ENCODE measurements around the gene RFFL.
"Not testable (repeated sequence)": the region's sequence is repeated elsewhere in the genome, so short reads cannot be mapped to it uniquely, and the experiment has no call there.

The RFFL gene, protein sequence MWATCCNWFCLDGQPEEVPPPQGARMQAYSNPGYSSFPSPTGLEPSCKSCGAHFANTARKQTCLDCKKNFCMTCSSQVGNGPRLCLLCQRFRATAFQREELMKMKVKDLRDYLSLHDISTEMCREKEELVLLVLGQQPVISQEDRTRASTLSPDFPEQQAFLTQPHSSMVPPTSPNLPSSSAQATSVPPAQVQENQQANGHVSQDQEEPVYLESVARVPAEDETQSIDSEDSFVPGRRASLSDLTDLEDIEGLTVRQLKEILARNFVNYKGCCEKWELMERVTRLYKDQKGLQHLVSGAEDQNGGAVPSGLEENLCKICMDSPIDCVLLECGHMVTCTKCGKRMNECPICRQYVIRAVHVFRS

DNA sequence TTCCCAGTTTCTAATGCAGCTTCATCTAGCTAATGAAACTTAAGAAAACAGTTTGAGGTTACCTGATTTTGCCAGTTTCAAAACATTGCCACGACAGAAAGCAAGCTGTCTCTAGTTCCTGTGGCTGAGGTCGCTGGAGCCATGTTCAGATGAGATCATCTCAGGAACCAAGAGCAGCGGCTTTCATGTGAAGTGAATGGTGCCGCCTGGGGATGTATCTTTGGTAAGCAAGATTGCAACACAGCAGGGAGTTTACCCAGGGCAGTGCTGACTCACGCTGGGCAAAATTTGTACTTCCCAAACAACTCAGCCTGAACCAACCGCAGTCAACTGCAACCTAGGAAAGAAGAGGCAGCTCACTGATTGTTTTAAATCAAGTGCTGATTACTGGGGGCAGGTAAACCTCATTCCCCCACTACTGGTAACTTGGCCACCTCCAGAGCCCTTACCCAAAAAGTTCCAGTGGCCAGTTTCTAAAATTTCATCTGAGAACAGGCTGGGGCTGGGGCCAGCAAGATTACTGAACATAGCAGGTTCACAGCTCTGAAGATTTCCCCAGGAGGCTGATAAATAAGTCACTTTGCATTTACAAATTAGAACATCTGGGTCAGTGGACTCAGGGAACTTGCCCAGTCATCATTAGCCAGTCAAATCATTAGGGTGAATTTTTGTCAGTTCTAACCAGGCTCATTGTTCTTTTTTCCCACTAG is at the start of gene RFFL:
Gene RFFL (minus strand): TSS at position 194 of the 710 bp plus-strand sequence. CDS start 37,154 bp downstream, outside the sequence.
- peak; percentile 40 to 64 (median 51) for DNase-seq

GRCh38 chr17:35110791-35111190 is 47.3 kb upstream of the RFFL start:
- not testable (repeated sequence) for DNase-seq

GRCh38 chr17:35104844-35105450 is 41.4 kb upstream of the RFFL start:
- no peak for DNase-seq

DNA sequence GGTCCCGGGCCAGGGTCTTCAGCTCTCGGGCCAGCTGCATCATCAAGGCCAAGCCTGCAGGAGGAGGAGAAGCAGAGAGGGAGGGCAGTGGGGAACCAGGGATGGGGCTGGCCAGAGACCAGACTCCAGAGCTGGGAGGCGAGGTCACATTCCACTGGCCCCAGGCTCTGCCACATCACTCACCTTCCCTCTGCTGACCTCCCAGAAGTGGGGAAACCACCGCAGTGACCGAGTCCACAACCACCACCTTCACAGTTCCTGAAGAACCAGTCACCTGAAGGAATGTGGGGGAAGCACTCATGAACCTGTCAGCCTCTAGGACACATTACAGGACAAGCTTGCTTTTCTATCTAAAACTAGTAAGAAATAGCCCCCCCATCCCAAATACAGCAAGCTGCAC is 39.8 kb upstream of the RFFL start:
- no peak for DNase-seq

GRCh38 chr17:35101725-35102124 is 38.2 kb upstream of the RFFL start:
- no peak for DNase-seq

DNA sequence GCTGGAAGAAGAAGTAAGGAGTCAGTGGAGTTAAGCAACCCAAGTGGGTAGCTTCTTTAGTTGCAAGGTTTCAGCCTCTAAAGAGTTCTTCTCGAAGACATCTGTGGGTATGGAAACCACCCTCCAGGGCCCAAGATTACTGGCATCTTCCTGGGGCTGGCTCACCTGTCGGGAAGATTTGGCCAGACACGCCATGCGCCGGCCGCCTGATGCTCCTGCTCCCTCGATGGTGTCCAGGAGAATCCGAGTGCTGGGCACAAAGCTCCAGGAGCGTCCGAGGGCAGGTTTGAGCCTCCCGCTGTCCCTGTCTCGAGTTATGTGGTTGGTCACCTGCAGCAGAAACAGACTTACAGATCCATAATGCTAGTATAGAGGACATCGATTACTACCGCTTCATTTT is 37.5 kb upstream of the RFFL start:
- no peak for DNase-seq

- DNase-seq, result no peak
Observed at GRCh38 chr17:35099908-35100307, 36.4 kb upstream of the RFFL start.

- no peak for DNase-seq
Observed at GRCh38 chr17:35097776-35098175, 34.3 kb upstream of the RFFL start.

GRCh38 chr17:35095741-35096140 is 32.2 kb upstream of the RFFL start:
- DNase-seq, result no peak

- DNase-seq, result no peak
Observed at GRCh38 chr17:35094902-35095301, 31.4 kb upstream of the RFFL start.

- not testable (repeated sequence) for DNase-seq
Observed at GRCh38 chr17:35090707-35091106, 27.2 kb upstream of the RFFL start.

- DNase-seq, result peak in 2 of 4 experiments; percentile 10 to 67
Observed at GRCh38 chr17:35089586-35090296, 26.2 kb upstream of the RFFL start.

DNA sequence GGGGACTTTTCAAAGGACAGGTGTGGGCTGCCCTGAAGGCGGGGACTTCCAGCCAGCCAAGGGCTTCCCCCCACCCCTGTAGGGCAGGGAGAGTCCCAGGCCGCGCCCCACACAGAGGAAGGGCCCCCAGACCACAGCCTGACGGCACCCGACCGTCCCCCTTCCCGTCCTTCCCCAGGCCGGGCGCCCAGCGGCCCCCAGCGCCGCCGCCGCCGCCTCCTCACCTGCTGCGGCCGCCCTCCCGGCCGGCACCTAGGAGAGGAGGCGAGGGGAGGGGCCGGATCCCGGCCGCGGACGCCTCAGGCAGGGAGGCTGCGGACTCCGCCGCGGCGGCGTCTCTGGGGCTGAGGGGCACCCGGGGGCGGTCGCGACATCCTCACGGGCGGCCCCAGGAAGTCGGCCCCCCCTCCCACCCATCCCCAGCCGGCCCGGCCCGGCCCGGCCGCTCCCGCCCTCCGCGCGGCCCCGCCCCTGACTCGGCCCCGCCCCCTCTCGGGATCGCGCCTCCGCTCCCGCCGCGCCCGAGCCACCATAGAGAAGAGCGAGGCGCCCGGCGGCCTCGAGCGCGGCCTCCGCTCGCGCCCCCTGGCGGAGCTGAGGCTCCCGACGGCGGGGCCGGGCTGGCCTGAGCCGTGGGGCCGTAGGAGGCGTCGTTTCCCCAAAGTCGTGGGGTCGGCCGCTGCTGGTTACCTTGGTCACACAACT is 25.5 kb upstream of the RFFL start:
- peak; percentile 68 to 90 (median 76) for DNase-seq

GRCh38 chr17:35088356-35088880 is 24.9 kb upstream of the RFFL start:
- DNase-seq, result peak in 1 of 4 experiments; percentile 11

- no peak for DNase-seq
Observed at GRCh38 chr17:35087731-35088355, 24.3 kb upstream of the RFFL start.

GRCh38 chr17:35086931-35087573 is 23.5 kb upstream of the RFFL start:
- no peak for DNase-seq

GRCh38 chr17:35086164-35086563 is 22.7 kb upstream of the RFFL start:
- DNase-seq, result no peak

DNA sequence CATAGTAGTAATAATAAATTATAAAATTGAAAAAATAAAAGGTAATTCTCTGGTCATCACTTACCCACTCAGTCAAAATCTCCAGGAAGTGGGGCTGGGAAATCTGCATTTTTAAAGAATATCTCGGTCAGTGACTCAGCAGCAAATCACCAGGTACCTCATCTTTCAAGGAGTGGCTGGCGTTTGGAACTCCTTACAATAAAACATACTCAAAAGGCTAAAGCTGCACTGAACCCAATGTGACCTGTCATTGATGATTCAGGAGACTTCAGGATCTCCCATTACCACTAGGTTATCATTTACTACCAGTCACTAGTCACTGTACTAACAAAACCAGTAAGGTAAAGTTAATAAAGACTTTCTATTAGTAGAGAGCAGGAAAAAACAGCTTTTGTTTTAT is 21.5 kb upstream of the RFFL start:
- DNase-seq, result no peak

DNA sequence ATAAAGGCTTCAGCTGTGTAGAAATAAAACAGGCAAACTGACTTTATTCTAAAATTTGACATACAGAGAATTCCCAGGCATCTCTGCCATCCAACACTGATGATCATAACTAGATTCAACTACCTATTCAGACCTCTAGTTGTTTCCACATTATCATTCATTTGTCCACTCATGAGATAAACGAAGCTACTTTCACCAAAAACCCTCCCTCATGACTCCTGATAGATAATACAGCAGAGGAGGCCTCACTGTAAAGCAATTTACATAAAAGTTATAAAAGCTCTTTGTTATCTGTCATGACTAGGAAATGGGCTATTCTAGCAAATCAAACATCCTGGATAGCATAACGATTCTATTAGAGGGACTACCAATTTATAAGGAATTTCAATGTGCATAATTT is 19.6 kb upstream of the RFFL start:
- DNase-seq, result no peak

GRCh38 chr17:35082073-35082657 is 18.7 kb upstream of the RFFL start:
- no peak for DNase-seq

GRCh38 chr17:35081638-35082037 is 18.1 kb upstream of the RFFL start:
- DNase-seq, result no peak
